GM18909 (cell line): ENCODE data around the gene ARHGEF3.
A peak's percentile ranks its signal among the peaks of the same experiment; 100 is the strongest.
"Not testable (repeated sequence)": the region's sequence is repeated elsewhere in the genome, so short reads cannot be mapped to it uniquely, and the experiment has no call there.

Source experiments
- ATAC-seq: cut with Tn5 transposase; IDR thresholded peaks from one replicate; pipeline ENCODE4 v1.9.1; 2021; ENCODE audit warnings: mild to moderate bottlenecking; ENCODE audit not compliant: unreplicated experiment, poor library complexity

Gene ARHGEF3

GRCh38 chr3:56775445-56775837, 26.3 kb downstream of the ARHGEF3 start:
- no peak for ATAC-seq

DNA sequence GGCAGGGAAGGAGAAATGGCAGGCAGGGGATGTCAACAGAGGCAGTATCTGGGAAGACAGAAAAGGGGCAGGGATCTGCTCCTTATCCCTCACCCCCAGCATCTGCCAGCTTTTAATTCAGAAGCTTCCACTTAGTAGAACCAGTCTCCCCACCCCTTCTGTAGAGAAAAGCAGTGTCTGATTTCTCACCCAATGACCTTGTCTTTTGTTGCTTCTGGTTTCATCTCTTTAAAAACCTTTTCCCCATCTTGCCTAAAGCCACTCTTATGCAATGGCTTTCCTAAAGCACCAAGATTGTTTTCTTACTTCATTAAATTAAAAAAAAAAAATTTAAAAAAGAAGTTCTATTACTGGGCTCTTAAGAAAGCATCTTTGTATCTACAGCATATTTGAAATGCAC, 27.8 kb downstream of the ARHGEF3 start:
- no peak for ATAC-seq

GRCh38 chr3:56772952-56773938, 28.5 kb downstream of the ARHGEF3 start:
- no peak for ATAC-seq

DNA sequence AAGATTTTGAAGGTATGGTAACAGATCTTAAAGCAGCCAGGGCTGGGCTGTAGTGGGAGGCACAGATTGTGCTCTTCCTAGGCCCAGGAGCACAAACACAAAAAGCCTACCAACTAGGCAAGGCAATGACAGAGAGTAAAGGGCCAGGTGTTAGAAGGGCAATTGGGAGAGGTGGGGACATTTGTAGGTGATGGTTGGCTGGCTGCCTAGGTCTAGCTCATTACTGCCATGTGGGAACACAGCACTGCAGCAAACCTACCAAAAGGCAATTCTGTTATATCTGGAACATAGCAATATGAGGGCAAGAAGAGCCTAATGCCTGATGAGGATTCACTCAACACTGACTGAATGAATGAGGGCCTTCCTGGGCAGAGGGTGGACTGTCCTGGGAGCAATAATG, 30.4 kb downstream of the ARHGEF3 start:
- ATAC-seq: no peak

DNA sequence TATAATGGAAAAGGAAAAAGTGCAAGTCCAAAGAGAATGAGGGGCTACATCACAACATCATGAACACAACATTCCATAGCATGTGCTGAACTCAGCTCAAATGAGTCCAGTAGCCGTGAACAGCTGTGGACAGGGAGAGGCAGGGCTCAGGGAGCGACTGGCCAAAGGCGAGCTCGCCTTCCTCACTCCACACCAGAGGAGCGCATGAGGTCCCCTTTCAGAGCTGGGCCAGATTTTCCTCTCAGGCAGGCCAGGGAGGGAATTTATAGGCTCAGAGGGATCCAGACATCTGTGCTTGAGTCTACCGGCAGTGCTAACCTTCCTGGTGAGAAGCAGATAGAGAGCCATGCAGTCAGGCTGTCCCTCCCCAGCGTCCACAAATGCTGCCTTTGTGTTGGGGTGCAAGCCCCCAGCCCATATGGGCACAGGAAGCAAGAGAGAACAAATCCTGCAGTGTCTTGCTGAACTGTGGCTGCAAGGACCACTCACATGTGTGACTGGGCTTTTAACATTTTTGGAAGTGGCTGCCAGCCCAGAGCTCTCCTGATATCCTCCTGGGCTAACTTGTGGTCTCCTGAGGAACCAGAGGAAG, 32.5 kb downstream of the ARHGEF3 start:
- ATAC-seq: no peak

DNA sequence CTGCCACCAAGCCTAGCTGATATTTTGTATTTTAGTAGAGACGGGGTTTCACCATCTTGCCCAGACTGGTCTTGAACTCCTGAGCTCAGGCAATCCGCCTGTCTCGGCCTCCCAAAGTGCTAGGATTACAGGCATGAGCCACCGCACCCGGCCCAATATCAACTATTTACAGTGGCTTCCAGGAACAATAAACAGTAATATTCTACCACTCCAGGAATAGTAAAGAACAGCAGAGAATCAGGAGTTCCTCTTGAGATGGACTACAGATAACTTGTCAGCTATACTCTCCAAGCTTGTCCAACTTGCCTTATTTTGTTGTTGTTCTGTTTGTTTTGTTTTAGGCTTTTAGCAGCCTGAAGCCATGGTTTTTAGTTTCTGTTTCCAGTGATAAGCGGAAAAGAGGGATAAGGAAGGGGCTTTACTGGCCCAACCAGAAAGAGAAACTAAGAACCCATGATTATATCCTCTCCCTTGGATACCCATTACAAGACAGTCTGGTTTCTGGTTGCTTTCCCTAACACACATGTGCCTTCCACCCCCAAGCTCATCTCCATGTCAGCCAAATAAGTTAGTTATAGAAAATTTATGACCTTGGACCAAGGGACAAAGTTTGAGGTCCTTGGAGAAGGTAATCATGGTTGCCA, 36.7 kb downstream of the ARHGEF3 start:
- no peak for ATAC-seq

DNA sequence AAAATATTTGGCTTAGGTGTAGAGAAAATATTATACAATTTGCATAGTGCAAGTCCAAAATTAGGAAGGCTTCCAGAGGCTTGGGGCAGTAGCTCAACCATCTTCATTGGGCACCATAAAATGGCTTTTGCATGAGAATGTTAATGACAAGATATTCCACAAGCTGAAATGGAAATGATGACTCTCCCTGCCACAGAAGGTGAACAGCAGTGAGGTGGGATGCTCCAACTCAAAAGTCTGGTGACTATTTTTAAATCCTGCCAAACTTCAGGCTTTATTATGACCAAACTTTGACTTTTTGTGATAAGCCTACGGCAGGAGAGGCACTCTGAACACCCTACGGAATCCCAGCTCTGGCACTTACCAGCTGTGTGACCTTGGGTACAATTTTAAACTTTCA, 37.6 kb downstream of the ARHGEF3 start:
- no peak for ATAC-seq

DNA sequence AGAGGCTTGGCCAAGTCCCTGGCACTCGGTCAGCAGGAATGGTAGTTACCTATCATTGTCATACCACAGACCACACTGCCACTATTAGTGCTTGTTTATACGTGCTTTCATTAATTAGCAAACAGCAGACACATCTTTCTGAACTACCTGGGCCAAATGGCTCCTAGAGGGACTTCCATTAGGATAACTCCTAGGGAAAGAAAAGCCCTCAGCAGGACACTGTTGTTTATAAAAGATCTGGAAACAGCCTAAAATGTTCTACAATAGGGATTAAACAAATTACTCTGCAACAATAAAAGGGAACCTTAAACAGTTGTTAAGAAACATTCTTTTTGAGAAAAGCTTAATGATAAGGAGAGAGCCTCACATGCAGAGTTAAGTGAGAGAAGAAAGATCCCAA, 38.5 kb downstream of the ARHGEF3 start:
- ATAC-seq: no peak

GRCh38 chr3:56762718-56763117, 39.0 kb downstream of the ARHGEF3 start:
- ATAC-seq: no peak

- no peak for ATAC-seq
These were observed 39.7 kb downstream of the ARHGEF3 start for GRCh38 chr3:56761887-56762651.

GRCh38 chr3:56761023-56761422, 40.7 kb downstream of the ARHGEF3 start:
- no peak for ATAC-seq

- no peak for ATAC-seq
These were observed 42.2 kb downstream of the ARHGEF3 start for GRCh38 chr3:56759532-56759931.

DNA sequence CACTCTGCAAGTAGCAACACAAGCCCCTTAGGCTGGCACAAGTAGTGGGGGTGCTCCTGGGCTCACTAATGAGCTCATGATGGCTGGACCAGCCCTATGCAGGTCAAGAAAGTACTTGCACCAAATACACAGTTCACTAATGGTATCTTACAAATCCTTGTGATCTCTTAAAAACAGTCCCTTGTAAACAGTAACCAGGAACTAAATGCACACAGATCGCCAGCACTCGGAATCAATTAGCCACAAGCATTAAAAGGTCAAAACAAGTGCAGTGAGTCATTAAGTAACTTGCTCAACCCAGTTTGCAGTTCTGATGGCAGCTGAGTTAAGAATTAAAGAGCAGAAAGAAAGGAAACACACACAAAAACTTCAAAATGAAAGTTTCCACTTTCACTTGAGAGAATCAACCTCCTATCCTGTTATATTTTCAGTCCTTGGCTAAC, 43.2 kb downstream of the ARHGEF3 start:
- peak; percentile 92 for ATAC-seq

DNA sequence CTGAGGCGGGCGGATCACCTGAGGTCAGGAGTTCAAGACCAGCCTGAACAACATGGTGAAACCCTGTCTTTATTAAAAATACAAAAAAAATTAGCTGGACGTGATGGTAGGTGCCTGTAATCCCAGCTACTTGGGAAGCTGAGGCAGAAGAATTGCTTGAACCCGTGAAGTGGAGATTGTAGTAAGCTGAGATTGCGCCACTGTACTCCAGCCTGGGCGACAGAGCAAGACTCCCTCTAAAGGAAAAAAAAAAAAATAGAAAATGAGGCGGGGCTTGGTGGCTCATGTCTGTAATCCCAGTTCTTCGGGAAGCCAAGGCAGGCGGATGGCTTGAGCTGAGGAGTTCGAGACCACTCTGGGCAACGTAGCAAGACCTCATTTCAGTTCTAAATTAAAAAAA, 43.7 kb downstream of the ARHGEF3 start:
- not testable (repeated sequence) for ATAC-seq

DNA sequence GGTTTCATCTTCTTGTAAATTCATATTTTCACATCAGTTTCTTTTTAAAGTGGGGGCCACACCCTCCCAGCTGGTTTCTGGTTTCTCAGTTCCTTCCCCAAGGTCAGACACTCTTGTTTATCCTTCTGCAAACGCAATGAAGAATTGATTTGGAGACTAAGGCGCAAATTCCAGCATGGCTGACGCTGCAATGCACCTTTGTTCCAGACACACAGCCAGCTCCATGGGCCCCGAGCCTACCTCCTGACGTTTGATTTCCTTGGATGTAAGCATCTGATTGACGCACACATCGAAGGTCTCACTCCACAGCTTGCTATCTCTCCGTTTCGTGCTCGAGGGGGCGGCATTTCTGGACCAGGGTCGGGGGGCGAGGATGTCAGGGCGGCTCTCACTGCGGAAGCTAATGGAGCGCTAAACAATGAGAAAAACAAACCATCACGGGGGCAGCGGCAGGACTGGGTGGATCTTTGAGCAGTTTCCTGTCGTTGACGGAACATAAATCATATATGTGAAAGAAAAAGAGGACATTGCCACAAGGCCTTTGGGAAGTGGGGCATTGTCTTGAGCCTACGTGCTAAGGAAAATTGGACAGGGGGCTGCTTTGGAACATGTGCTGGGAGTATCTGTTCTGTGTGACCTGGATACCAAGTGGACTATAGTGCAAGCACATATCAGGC, 46.9 kb downstream of the ARHGEF3 start:
- no peak for ATAC-seq

GRCh38 chr3:56753206-56753820, 48.4 kb downstream of the ARHGEF3 start:
- ATAC-seq: peak; percentile 87

DNA sequence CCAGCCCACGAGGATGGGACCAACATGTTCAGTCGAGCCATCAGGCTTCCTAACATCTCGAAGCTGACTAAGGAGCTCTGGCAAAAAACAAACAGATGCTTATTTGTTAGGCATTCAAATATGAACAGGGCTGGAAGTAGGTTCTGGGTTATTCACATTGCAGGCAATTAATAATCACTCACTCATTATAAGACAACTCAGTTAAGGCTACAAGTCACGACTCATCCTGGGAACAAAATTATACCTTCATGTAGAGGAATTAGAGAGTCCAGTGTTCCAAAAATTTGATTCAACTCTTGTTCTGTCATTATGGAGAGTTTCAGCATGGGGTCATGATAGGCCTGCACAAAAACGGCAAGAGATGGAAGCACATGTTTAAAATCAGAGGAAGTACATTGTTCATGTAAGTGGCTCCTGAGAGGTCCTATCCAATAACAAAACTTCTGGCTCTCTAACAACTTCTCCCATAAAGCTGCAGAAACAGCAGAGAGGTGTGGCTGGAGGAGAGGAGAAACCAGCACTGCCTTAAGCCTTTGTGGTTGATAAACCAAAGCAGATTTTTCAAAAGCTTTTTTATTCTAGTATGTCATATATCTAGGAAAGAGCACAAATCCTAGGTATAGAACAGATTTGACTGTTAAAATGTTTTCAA, 50.6 kb downstream of the ARHGEF3 start:
- ATAC-seq: no peak

DNA sequence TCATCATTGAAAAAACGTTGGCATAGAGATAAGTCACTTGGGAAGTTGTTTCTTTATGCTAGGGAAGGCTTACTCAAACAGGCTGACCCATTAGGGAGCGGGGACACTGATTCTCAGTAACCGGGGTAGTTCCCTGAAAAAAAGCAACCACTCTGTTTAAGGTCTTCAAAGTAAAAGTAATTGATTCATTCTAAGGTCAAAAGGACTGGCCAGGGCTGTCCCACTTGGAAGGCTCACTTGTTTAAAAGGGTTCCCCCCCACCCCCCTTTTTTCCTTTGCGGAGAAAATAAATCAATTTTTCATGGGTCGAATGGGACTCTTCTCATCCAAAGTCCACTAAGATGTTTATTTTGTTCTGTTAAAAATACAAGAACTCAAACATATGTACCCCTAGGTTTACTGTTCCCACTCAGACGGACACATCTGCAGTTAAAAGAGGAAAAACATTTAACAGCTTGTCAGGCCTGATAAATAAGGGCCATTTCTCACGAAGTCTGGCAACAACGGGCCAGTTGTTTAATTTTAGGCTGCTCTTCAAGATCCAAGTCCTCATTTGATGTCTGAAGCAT, 53.0 kb downstream of the ARHGEF3 start:
- ATAC-seq: no peak

DNA sequence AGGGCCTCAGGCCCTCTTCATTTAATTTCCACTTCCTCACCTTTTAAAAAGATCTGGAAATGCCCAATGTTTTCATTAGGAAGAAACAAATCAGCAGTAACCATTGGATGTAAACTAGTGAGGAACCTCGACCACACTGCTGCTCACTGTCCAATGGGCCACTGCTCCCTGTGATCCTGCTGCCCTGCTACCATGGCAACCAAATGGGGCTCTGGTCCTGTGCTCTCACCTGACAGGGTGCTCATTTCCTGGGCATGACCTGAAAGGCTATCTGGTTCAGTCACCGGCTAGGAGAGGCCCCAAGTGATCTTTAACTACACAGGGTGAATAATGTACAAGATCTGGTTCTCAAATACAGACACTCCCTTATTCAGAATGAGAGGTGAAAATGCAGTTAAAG, 54.6 kb downstream of the ARHGEF3 start:
- no peak for ATAC-seq
